HFFc6 (cell line): ENCODE measurements around the gene PRKCSH. TPM values are rescaled to one million over a fixed set of nuclear protein-coding genes. Genes with fewer than 3 reads are reported as not detected.

ENCODE experiments used
- DNase-seq: peaks from one replicate; pipeline ENCODE4 v3.0.0-alpha.2; 2018
- H3K27ac Mint-ChIP-seq: 2 replicates; pipeline ENCODE4 v1.8.0; 2020; ENCODE audit warnings: mild to moderate bottlenecking, mixed read lengths
- H3K27me3 Mint-ChIP-seq: 2 replicates; pipeline ENCODE4 v1.8.0; 2021; ENCODE audit warnings: mild to moderate bottlenecking, moderate library complexity, mixed read lengths; ENCODE audit not compliant: insufficient read depth
- H3K36me3 Mint-ChIP-seq: 2 replicates; pipeline ENCODE4 v1.8.0; 2021; ENCODE audit warnings: low read depth, mixed read lengths
- H3K4me1 Mint-ChIP-seq: 2 replicates; pipeline ENCODE4 v1.8.0; 2020; ENCODE audit warnings: low read depth, mixed read lengths
- H3K4me3 Mint-ChIP-seq: 2 replicates; pipeline ENCODE4 v1.8.0; 2020; ENCODE audit warnings: mild to moderate bottlenecking, moderate library complexity, mixed read lengths
- H3K9me3 Mint-ChIP-seq: 2 replicates; pipeline ENCODE4 v1.8.0; 2020; ENCODE audit warnings: mild to moderate bottlenecking, mixed read lengths
- CTCF ChIP-seq: fragments of 200-600 bp; sonication (generic); IDR thresholded peaks from 2 replicates; pipeline ENCODE4 v1.5.0; 2021; ENCODE audit warnings: antibody characterized with exemption, mild to moderate bottlenecking
- total RNA-seq, 6 experiments: library from RNA; stranded (reverse); fragmentation: NEBNext Ultra II Directional; extraction: Animal tissue kit (Norgen Biotek cat#: 25700); gene quantifications; 2 replicates in 1 of 6; 3 replicates in 5 of 6; pipeline ENCODE4 v1.2.3, GENCODE V29; 2021

Gene PRKCSH
- total RNA-seq, 6 experiments from 2014 or later: 367 to 460 (median 388) TPM

DNA sequence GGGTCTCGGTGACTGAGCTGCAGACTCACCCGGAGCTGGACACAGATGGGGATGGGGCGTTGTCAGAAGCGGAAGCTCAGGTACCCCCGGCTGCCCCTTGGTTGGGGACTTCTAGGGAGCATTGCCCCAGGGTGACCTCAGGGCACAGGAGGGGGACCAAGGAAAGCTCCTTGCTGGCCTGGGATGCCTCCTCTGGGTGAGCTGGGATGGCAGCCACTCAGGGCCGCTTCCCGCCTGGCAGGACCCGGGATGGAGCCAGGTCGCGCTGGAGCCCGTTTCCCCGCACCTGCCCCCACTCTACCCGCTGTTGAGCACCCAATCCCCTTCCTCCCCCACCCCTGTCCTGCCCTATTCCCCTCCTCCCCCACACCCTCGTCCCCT is 10.8 kb downstream of the PRKCSH start:
- no peak for TF ChIP-seq CTCF
- no peak for DNase-seq
- Mint-ChIP-seq H3K27ac (no peak overlapping the region), H3K9me3 (no peaks in the 10 kb centered on the region), H3K4me1 (no peaks in the 10 kb centered on the region), H3K27me3 (peaks cover 1% of the 10 kb centered on the region; the same call in 1 of the 2 replicates), H3K4me3 (no peak overlapping the region), H3K36me3 (peaks cover 6% of the 10 kb centered on the region; the same call in 1 of the 2 replicates)

DNA sequence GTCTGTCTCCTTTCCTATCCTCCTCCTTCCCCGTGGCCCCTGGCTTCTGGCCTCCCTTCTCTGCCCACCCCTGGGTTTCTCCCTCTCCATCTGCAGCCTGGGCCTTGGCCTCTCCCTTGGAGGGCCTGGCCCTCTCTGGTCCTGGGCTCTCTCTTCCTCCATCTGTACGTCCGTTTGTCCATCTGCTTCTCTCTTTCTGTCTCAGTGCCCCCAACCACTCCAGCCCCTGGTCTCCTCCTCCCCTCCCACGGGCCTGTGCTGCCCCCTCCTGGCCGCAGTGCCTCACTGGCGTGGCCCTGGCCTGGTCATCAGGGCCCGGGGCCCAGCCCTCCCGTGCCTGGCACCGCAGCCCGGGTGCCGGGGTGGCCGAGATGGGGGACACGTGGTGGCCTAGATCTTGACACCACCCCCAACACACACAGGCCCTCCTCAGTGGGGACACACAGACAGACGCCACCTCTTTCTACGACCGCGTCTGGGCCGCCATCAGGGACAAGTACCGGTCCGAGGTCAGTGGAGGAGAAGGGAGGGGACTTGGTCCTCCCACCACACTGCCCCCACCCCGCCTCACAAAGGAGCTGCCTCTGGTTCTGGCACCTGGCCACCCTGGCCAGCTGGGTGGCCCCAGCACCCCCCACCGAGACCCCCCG is 11.3 kb downstream of the PRKCSH start:
- H3K27me3 Mint-ChIP-seq: peaks cover 1% of the 10 kb centered on the region; the same call in 1 of the 2 replicates
- H3K36me3 Mint-ChIP-seq: peaks cover 5% of the 10 kb centered on the region; the same call in 1 of the 2 replicates
- H3K27ac Mint-ChIP-seq: no peak overlapping the region
- TF ChIP-seq CTCF: peak; percentile 87
- H3K4me3 Mint-ChIP-seq: no peak overlapping the region
- H3K9me3 Mint-ChIP-seq: no peaks in the 10 kb centered on the region
- DNase-seq: no peak
- H3K4me1 Mint-ChIP-seq: no peaks in the 10 kb centered on the region

GRCh38 chr19:11447347-11448262 is 12.2 kb downstream of the PRKCSH start:
- Mint-ChIP-seq H3K9me3 (no peaks in the 10 kb centered on the region), H3K4me1 (no peaks in the 10 kb centered on the region), H3K4me3 (no peak overlapping the region), H3K36me3 (no peaks in the 10 kb centered on the region), H3K27ac (no peak overlapping the region), H3K27me3 (peaks cover 1% of the 10 kb centered on the region)
- no peak for TF ChIP-seq CTCF
- no peak for DNase-seq

DNA sequence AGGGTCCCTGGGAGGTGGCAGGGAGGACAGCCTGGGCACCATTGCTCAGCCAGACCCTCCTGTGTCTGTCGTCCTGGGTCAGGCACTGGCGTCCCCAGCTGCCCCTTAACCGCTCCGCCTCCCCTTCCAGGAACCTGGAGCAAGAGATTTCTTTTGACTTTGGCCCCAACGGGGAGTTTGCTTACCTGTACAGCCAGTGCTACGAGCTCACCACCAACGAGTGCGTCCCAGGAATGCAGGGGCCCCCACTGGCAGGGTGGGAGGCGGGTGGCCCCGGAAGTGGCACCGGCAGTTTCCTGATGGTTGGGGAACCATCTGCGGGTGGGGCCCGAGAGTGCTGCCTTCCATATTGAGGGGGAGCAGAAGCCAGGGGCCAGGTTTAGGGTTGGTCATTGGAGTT is 13.0 kb downstream of the PRKCSH start:
- H3K36me3 Mint-ChIP-seq: no peaks in the 10 kb centered on the region
- H3K4me1 Mint-ChIP-seq: no peaks in the 10 kb centered on the region; the same call in 1 of the 2 replicates
- no peak overlapping the region for H3K4me3 Mint-ChIP-seq
- H3K27me3 Mint-ChIP-seq: peaks cover 1% of the 10 kb centered on the region
- DNase-seq: no peak
- no peak for TF ChIP-seq CTCF
- no peaks in the 10 kb centered on the region for H3K9me3 Mint-ChIP-seq
- H3K27ac Mint-ChIP-seq: no peak overlapping the region

GRCh38 chr19:11448923-11449554 is 13.6 kb downstream of the PRKCSH start:
- no peak overlapping the region for H3K4me3 Mint-ChIP-seq
- no peak for DNase-seq
- peaks cover 1% of the 10 kb centered on the region for H3K27me3 Mint-ChIP-seq
- no peaks in the 10 kb centered on the region; the same call in 1 of the 2 replicates for H3K4me1 Mint-ChIP-seq
- no peaks in the 10 kb centered on the region for H3K36me3 Mint-ChIP-seq
- H3K9me3 Mint-ChIP-seq: no peaks in the 10 kb centered on the region
- H3K27ac Mint-ChIP-seq: no peak overlapping the region
- no peak for TF ChIP-seq CTCF
